A549 (cell line): ENCODE results near the gene GAA. TPM values are rescaled to one million over a fixed set of nuclear protein-coding genes. Genes with fewer than 3 reads are reported as not detected.

Experiments
- ATAC-seq, 2 experiments: fragments of 200-7000 bp in 1 of 2; fragments of >200 bp in 1 of 2; cut with Nextera tagmentation in 1 of 2; cut with Tn5 transposase in 1 of 2; 3 replicates each; pipeline versions ENCODE4 v1.8.0 to v1.9.1; 2018 to 2020; ENCODE audit warnings: mild to moderate bottlenecking in 1 of 2, moderate library complexity in 1 of 2
- CTCF ChIA-PET: fragments of 300-600 bp; sonication (Branson Sonifier 250); formaldehyde crosslinking; extraction: SDS; loops from one replicate; lab custom pipeline; 2021; ENCODE audit warnings: antibody characterized with exemption, inconsistent platforms; lab: Yijun Ruan, JAX
- POLR2A ChIA-PET: fragments of 350-600 bp; formaldehyde crosslinking; extraction: SDS; loops from one replicate; lab custom pipeline; 2021; ENCODE audit warnings: antibody characterized with exemption, inconsistent platforms; lab: Yijun Ruan, JAX
- DNase-seq, 2 experiments: peaks; one replicate each; pipeline versions ENCODE4 v3.0.0 to v3.0.0-alpha.2; 2011 to 2016; ENCODE audit warnings: low read depth in 1 of 2, low spot score in 1 of 2
- FAIRE-seq: peaks from 2 replicates; lab custom pipeline; 2011; peaks lifted over from hg19 to GRCh38; lab: Jason Lieb, UNC
- H3K27ac ChIP-seq, 2 experiments: fragments of >200 bp; sonication (Bioruptor Twin); formaldehyde crosslinking; 3 replicates each; pipeline ENCODE4 v1.5.1; 2016 to 2017
- H3K4me1 ChIP-seq: fragments of >200 bp; sonication (Bioruptor Twin); formaldehyde crosslinking; 3 replicates; pipeline ENCODE4 v1.6.1; 2016
- H3K4me2 ChIP-seq: fragments of >200 bp; sonication (Bioruptor Twin); formaldehyde crosslinking; 3 replicates; pipeline ENCODE4 v1.6.1; 2016
- H3K4me3 ChIP-seq: fragments of >200 bp; sonication (Bioruptor Twin); formaldehyde crosslinking; 3 replicates; pipeline ENCODE4 v1.5.1; 2016
- H3K9me3 ChIP-seq: fragments of >200 bp; sonication (Bioruptor Twin); formaldehyde crosslinking; 3 replicates; pipeline ENCODE4 v1.6.1; 2016
- CBX8 ChIP-seq: fragments of 200-600 bp; sonication (generic); IDR thresholded peaks from 2 replicates; pipeline ENCODE4 v1.6.1; 2016
- CHD2 ChIP-seq: fragments of 150-350 bp; IDR thresholded peaks from 2 replicates; pipeline ENCODE4 v1.6.1; 2014; ENCODE audit warnings: low read length; ENCODE audit not compliant: partially characterized antibody
- CHD4 ChIP-seq: fragments of 200-600 bp; sonication (generic); IDR thresholded peaks from 2 replicates; pipeline ENCODE4 v1.6.1; 2016; ENCODE audit warnings: antibody characterized with exemption, mild to moderate bottlenecking, borderline replicate concordance
- FOSB ChIP-seq: fragments of 250-450 bp; sonication (Bioruptor Pico); IDR thresholded peaks from 2 replicates; pipeline ENCODE4 v1.5.0; 2020; ENCODE audit warnings: mild to moderate bottlenecking, moderate library complexity
- GATA3 ChIP-seq: IDR thresholded peaks from 2 replicates; pipeline ENCODE4 v1.6.1; 2012; ENCODE audit warnings: borderline replicate concordance
- HDAC2 ChIP-seq: fragments of 200-600 bp; sonication (generic); IDR thresholded peaks from 2 replicates; pipeline ENCODE4 v1.6.1; 2016
- HOXA7 ChIP-seq: fragments of 250-450 bp; sonication (Bioruptor Pico); IDR thresholded peaks from 2 replicates; pipeline ENCODE4 v1.5.0; 2020; ENCODE audit warnings: mild to moderate bottlenecking, moderate library complexity
- HOXB5 ChIP-seq: fragments of 250-450 bp; sonication (Bioruptor Pico); IDR thresholded peaks from 2 replicates; pipeline ENCODE4 v1.5.0; 2020; ENCODE audit warnings: mild to moderate bottlenecking, moderate library complexity
- JUNB ChIP-seq: fragments of >200 bp; sonication (Bioruptor Twin); formaldehyde crosslinking; IDR thresholded peaks from 2 replicates; pipeline ENCODE4 v1.6.1; 2016
- KDM1A ChIP-seq: fragments of 200-600 bp; sonication (generic); IDR thresholded peaks from 2 replicates; pipeline ENCODE4 v1.6.1; 2016; ENCODE audit warnings: low read depth, mild to moderate bottlenecking
- KDM5A ChIP-seq: fragments of 200-600 bp; sonication (generic); IDR thresholded peaks from 2 replicates; pipeline ENCODE4 v1.6.1; 2016; ENCODE audit warnings: antibody characterized with exemption, mild to moderate bottlenecking
- MAFK ChIP-seq: fragments of 450-650 bp; IDR thresholded peaks from 2 replicates; pipeline ENCODE4 v1.6.1; 2014; ENCODE audit not compliant: partially characterized antibody
- POLR2A ChIP-seq: IDR thresholded peaks from 2 replicates; pipeline ENCODE4 v1.6.1; 2012; ENCODE audit warnings: mild to moderate bottlenecking, low read length
- POLR2AphosphoS2 ChIP-seq: conservative IDR thresholded peaks from 2 replicates; pipeline ENCODE4 v1.6.1; 2012; ENCODE audit warnings: low read length, improper control_type of control experiment, inconsistent platforms
- RAD21 ChIP-seq, 2 experiments: fragments of >200 bp in 1 of 2; sonication (Bioruptor Twin) in 1 of 2; formaldehyde crosslinking in 1 of 2; IDR thresholded peaks in 1 of 2; conservative IDR thresholded peaks in 1 of 2; 2 replicates in 1 of 2; 3 replicates in 1 of 2; pipeline ENCODE4 v1.6.1; 2012 to 2018; ENCODE audit warnings: inconsistent platforms in 1 of 2
- RARB ChIP-seq: fragments of 250-450 bp; sonication (Bioruptor Pico); IDR thresholded peaks from 2 replicates; pipeline ENCODE4 v1.8.0; 2021; ENCODE audit warnings: mild to moderate bottlenecking, moderate library complexity
- RFX5 ChIP-seq: fragments of 450-650 bp; IDR thresholded peaks from 2 replicates; pipeline ENCODE4 v1.7.1; 2014; ENCODE audit warnings: antibody characterized with exemption, mild to moderate bottlenecking, moderate library complexity
- ZC3H11A ChIP-seq: fragments of 450-650 bp; IDR thresholded peaks from 2 replicates; pipeline ENCODE4 v1.6.1; 2014; ENCODE audit warnings: antibody characterized with exemption, mild to moderate bottlenecking
- ZFP36 ChIP-seq: fragments of 450-650 bp; IDR thresholded peaks from 2 replicates; pipeline ENCODE4 v1.6.1; 2014; ENCODE audit warnings: borderline replicate concordance; ENCODE audit not compliant: partially characterized antibody
- ZNF302 ChIP-seq: fragments of 250-450 bp; sonication (Bioruptor Pico); IDR thresholded peaks from 2 replicates; pipeline ENCODE4 v1.9.0; 2021; ENCODE audit warnings: inconsistent platforms, mild to moderate bottlenecking, moderate library complexity
- WGBS: methylation state at CpG from one replicate; pipeline ENCODE4 v1.1.6; 2017; ENCODE audit errors: missing lambda C conversion rate; 5-methylcytosine and 5-hydroxymethylcytosine counted together
- polyA plus RNA-seq, 4 experiments: library from polyadenylated mRNA; depleted of rRNA in 3 of 4; stranded (reverse); fragments of >200 nt; fragmentation: RNase III in 1 of 4; extraction: RNeasy Plus Mini Kit Qiagen cat#74134 plus additional on column Dnase treatment in 1 of 4; gene quantifications; 2 replicates in 3 of 4; 3 replicates in 1 of 4; pipeline ENCODE4 v1.2.3, GENCODE V29; 2011 to 2017
- TF ChIP-seq, protein P1 (sequence below): IDR thresholded peaks from 2 replicates; pipeline ENCODE4 v1.6.1; 2012; ENCODE audit warnings: low read depth, borderline replicate concordance
- TF ChIP-seq, protein P2 (sequence below): fragments of 250-450 bp; sonication (Bioruptor Pico); IDR thresholded peaks from 2 replicates; pipeline ENCODE4 v1.5.0; 2021; ENCODE audit warnings: mild to moderate bottlenecking, moderate library complexity, borderline replicate concordance
- TF ChIP-seq, protein P3 (sequence below): fragments of 450-650 bp; IDR thresholded peaks from 2 replicates; pipeline ENCODE4 v1.6.1; 2014; ENCODE audit warnings: antibody characterized with exemption
- TF ChIP-seq, protein P4 (sequence below): fragments of >200 bp; sonication (Bioruptor Twin); formaldehyde crosslinking; IDR thresholded peaks from 3 replicates; pipeline ENCODE4 v1.6.1; 2016
- TF ChIP-seq, protein P5 (sequence below): IDR thresholded peaks from 2 replicates; pipeline ENCODE4 v1.6.1; 2012
- TF ChIP-seq, protein P6 (sequence below): fragments of >200 bp; sonication (Bioruptor Twin); formaldehyde crosslinking; IDR thresholded peaks from 2 replicates; pipeline ENCODE4 v1.6.1; 2016

The GAA gene
- polyA plus RNA-seq, 2 of the 4 experiments (the other 2 are of a cell fraction): 5.7 to 47.4 TPM

DNA sequence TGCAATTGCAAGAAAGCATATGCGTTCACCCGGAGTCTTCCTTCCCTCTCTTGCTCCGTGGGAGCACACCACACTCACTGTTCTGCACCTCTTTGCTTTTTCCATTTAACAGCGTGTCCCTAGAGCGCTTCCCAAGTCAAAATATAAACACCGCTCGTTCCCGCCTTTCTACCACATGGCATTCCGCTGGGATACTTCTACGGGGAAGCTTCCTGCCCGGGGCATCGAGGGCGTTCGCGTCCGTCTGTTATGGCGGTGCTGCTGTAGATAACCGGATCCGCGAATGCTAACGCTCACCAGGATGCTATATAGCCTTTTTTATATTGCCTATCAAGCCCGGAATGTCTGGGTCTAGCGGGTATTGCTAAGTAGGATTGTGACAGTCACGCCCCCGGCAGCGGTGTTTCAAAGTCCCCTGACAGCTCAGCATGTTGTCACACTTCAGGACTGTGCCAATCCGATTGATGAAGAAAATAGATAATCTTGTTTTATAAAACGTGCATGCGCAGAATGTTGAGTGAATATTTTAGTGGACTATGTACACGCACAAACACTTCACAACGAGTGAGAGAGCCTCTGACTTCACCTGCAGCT is 33.9 kb upstream of the GAA start:
- no peaks in the 10 kb centered on the region for H3K9me3 ChIP-seq
- H3K27ac ChIP-seq: no peak overlapping the region; a peak in 1 of 6 replicates
- CTCF ChIA-PET: interaction anchor here (3.1 to 6.8 kb wide), 2 partner anchors 15 to 33 kb away, joined by 13 to 58 read pairs; partner anchors contain the start of gene GAA
- DNase-seq (no peak), ATAC-seq (no peak), FAIRE-seq (no peak)
- POLR2A ChIA-PET: no interaction called here
- TF ChIP-seq RFX5 (no peak), CBX8 (no peak)
- WGBS: 92% methylated on average over 31 of the region's 31 CpGs
- H3K4me2 ChIP-seq: no peak overlapping the region
- no peak overlapping the region for H3K4me3 ChIP-seq
- H3K4me1 ChIP-seq: peaks cover 17% of the 10 kb centered on the region

DNA sequence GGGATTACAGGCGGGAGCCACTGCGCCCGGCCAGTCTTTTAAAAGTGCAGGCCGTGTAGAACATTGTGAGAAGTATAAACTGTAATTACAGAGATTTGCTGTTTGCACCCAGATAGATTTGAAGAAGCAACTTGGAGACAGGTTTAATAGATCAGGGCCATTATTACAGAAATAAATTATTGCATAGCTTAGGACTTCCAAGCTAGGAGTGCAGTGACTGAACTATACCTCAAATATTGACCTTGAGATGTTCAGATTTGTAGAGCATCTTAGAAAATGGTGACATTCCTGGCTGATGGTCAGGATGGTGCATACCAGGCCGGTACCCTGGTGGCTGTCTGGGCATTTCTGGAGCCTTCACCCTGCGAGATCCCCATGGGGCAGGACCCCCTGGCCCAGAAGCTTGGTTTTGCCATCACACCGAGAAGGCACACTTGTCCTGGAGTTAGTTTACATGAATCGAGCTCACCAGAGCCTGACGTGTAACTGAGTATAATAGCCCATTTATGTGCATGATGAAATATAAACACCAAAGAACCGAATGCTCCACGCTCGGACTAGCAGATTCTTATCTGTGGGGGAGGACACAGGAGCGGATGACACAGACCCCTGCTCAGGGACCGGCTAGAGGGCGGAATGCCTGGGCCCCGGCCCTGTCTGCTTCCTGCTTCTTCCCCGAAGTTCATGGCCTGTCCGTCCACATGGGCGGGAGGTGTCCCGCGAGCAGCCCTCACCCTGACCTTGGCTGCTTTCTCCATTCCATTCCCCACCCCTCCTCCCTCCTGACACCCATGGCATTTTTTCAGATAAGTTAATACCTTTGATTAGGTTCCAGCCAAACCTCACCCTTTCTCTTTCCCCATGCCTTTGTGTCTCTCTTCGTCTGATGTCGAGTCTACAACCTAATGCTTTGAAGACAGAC is 32.8 kb upstream of the GAA start:
- no peak overlapping the region; a peak in 1 of 6 replicates for H3K27ac ChIP-seq
- H3K4me2 ChIP-seq: no peak overlapping the region
- no peak overlapping the region for H3K4me3 ChIP-seq
- no peak for DNase-seq
- FAIRE-seq: no peak
- TF ChIP-seq POLR2AphosphoS2 (no peak), HOXA7 (no peak), ZNF302 (CRISPR knock-in tag) (no peak), CHD2 (no peak), RAD21 (conservative IDR thresholded peaks at IDR 0.05 in 1 of 2, IDR thresholded peaks at IDR 0.05 in 1 of 2) (no peak), POLR2A (no peak), GATA3 (no peak), FOSB (CRISPR knock-in tag) (no peak)
- TF ChIP-seq, protein P1, sequence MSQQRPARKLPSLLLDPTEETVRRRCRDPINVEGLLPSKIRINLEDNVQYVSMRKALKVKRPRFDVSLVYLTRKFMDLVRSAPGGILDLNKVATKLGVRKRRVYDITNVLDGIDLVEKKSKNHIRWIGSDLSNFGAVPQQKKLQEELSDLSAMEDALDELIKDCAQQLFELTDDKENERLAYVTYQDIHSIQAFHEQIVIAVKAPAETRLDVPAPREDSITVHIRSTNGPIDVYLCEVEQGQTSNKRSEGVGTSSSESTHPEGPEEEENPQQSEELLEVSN: no peak
- TF ChIP-seq, protein P2, sequence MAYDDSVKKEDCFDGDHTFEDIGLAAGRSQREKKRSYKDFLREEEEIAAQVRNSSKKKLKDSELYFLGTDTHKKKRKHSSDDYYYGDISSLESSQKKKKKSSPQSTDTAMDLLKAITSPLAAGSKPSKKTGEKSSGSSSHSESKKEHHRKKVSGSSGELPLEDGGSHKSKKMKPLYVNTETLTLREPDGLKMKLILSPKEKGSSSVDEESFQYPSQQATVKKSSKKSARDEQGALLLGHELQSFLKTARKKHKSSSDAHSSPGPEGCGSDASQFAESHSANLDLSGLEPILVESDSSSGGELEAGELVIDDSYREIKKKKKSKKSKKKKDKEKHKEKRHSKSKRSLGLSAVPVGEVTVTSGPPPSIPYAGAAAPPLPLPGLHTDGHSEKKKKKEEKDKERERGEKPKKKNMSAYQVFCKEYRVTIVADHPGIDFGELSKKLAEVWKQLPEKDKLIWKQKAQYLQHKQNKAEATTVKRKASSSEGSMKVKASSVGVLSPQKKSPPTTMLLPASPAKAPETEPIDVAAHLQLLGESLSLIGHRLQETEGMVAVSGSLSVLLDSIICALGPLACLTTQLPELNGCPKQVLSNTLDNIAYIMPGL (CRISPR knock-in tag): no peak
- ChIA-PET POLR2A (interaction anchor here (0.6 kb wide), 1 partner anchor 30 kb away, joined by 6 read pairs; no protein-coding TSS in a partner anchor), CTCF (interaction anchor here (0.9 to 6.8 kb wide), 3 partner anchors 14 to 60 kb away, joined by 3 to 58 read pairs (median 13); partner anchors contain the start of gene GAA)
- no peak for ATAC-seq
- WGBS: 84% methylated on average over 23 of the region's 23 CpGs
- no peaks in the 10 kb centered on the region for H3K9me3 ChIP-seq
- peaks cover 13% of the 10 kb centered on the region for H3K4me1 ChIP-seq

DNA sequence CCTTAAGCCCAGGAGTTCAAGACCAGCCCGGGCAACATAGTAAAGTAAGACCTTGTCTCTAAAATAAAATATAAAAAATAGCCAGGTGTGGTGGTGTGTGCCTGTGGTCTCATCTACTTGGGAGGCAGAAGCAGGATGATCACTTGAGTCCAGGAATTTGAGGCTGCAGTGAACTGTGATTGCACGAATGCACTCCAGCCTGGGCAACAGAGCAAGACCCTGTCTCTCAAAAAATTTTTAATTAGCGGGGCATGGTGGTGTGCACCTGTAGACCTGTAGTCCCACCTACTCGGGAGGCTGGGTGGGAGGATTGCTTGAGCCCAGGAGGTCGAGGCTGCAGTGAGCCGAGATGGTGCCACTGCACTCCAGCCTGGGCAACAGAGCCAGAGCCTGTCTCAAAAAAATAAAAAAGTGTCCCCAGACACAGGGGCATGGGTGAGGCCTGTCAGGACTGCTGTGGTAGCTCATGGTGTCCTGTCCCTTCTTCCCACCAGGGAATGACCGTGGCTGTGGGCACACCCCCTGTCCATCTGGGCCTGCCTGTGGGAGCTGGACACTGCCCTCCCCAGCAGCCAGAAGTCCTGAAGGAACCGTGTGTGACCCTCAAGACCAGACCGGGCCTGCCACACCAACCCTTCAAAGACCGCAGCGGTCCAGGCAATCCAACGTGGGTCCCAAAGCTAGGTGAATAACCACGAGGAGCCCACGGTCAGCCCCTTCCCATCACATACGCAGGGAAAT is 30.8 kb upstream of the GAA start:
- ChIA-PET CTCF (interaction anchor here (6.8 kb wide), 1 partner anchor 12 kb away, joined by 58 read pairs; no protein-coding TSS in a partner anchor), POLR2A (no interaction called here)
- TF ChIP-seq, protein P3, sequence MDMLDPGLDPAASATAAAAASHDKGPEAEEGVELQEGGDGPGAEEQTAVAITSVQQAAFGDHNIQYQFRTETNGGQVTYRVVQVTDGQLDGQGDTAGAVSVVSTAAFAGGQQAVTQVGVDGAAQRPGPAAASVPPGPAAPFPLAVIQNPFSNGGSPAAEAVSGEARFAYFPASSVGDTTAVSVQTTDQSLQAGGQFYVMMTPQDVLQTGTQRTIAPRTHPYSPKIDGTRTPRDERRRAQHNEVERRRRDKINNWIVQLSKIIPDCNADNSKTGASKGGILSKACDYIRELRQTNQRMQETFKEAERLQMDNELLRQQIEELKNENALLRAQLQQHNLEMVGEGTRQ: no peak
- TF ChIP-seq ZFP36 (no peak), RAD21 (conservative IDR thresholded peaks at IDR 0.05 in 1 of 2, IDR thresholded peaks at IDR 0.05 in 1 of 2) (no peak), HOXB5 (CRISPR knock-in tag) (no peak), CHD4 (no peak), JUNB (no peak), KDM5A (no peak), ZC3H11A (no peak), RARB (CRISPR knock-in tag) (no peak), KDM1A (no peak), MAFK (no peak), HDAC2 (no peak)
- TF ChIP-seq, protein P4, sequence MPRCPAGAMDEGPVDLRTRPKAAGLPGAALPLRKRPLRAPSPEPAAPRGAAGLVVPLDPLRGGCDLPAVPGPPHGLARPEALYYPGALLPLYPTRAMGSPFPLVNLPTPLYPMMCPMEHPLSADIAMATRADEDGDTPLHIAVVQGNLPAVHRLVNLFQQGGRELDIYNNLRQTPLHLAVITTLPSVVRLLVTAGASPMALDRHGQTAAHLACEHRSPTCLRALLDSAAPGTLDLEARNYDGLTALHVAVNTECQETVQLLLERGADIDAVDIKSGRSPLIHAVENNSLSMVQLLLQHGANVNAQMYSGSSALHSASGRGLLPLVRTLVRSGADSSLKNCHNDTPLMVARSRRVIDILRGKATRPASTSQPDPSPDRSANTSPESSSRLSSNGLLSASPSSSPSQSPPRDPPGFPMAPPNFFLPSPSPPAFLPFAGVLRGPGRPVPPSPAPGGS: no peak
- TF ChIP-seq, protein P5, sequence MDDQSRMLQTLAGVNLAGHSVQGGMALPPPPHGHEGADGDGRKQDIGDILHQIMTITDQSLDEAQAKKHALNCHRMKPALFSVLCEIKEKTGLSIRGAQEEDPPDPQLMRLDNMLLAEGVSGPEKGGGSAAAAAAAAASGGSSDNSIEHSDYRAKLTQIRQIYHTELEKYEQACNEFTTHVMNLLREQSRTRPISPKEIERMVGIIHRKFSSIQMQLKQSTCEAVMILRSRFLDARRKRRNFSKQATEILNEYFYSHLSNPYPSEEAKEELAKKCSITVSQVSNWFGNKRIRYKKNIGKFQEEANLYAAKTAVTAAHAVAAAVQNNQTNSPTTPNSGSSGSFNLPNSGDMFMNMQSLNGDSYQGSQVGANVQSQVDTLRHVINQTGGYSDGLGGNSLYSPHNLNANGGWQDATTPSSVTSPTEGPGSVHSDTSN: no peak
- TF ChIP-seq, protein P6, sequence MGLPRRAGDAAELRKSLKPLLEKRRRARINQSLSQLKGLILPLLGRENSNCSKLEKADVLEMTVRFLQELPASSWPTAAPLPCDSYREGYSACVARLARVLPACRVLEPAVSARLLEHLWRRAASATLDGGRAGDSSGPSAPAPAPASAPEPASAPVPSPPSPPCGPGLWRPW: no peak
- Histone ChIP-seq H3K4me3 (no peak overlapping the region), H3K9me3 (no peaks in the 10 kb centered on the region), H3K27ac (no peak overlapping the region), H3K4me1 (no peaks in the 10 kb centered on the region), H3K4me2 (no peak overlapping the region)
- no peak; a peak in 1 of 6 replicates for ATAC-seq
- WGBS: 89% methylated on average over 14 of the region's 15 CpGs
- DNase-seq: no peak
- FAIRE-seq: no peak
